Hypothalamus (tissue), 51 donors: ENCODE data around the gene DENND2A.
"Not testable (repeated sequence)": the region's sequence is repeated elsewhere in the genome, so short reads cannot be mapped to it uniquely, and the experiment has no call there.

Source experiments
- DNase-seq, 51 donors: peaks; one replicate each; lab custom pipeline; 2025; lab: John Stamatoyannopoulos, UW

The DENND2A gene

DNA sequence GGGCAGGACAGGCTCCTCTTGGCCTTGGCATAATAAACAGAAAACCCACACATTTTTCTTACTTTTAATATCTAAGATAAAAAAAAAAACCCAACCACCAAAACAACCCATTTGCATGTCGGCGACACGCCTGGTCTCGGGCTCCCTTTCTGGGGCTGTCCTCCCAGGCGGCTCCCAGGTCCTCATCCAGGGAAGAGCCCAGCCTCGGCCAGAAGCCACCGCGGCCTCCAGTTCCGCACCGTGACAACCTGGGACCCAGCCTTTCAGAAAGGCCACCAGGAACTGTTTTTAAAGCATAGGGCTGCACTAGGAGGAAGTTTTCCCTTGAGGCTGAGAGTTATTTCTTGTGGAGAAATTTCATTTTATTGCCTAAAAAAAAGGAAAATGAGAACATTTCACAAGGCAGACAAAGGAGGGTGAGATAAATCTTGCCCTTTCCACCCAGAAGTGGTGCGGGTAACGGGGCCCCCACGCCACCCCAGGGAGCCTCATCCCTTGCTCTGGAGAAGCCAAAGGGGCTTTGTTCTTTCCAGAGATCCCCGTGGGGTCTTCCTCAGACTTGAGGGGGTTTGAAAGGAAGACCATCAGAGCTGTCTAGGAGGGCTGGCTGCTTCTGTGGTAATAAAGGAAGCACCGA is 122.1 kb downstream of the DENND2A start:
- DNase-seq: no peak

GRCh38 chr7:140517546-140518369 is 122.9 kb downstream of the DENND2A start:
- peak in 50 of 51 donors; percentile 6 to 89 (median 67) for DNase-seq

DNA sequence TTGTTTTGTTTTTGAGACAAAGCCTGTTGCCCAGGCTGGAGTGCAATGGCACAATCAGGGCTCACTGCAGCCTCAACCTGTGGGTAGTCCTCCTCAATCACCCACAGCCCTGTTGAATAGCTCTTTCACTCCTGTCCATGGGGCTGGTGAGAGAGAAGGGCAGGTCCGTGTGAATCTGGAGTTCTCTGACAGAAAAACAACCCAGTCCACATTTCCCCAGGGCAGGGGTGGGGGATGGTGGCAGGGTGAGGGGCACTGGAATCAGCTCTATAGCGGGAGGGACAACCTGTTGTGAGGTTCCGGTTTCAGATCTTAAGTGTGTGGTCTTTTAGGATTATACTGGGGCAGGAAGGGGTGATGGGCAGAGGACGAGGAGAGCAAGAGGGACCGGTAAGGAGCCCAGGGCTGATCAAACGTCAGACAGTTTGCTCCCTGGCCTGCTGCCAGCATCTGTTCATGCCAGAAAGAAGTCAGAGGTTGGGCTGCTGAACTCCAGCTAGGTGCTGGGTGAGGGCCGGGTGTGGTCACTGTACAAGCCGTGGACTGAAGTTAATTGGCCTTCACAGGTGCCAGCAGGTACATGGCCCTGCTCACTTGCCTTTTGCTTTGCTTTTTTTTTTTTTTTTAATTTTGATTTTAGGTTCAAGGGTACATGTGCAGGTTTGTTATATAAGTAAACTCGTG is 128.2 kb downstream of the DENND2A start:
- DNase-seq: no peak

- no peak for DNase-seq
Measured at GRCh38 chr7:140509789-140510188, 130.8 kb downstream of the DENND2A start.

GRCh38 chr7:140507556-140507955 is 133.1 kb downstream of the DENND2A start:
- not testable (repeated sequence) for DNase-seq

- DNase-seq: peak in 8 of 51 donors; percentile 2 to 26 (median 6)
Measured at GRCh38 chr7:140506788-140507464, 133.7 kb downstream of the DENND2A start.

- no peak for DNase-seq
Measured at GRCh38 chr7:140501966-140502365, 138.6 kb downstream of the DENND2A start.

DNA sequence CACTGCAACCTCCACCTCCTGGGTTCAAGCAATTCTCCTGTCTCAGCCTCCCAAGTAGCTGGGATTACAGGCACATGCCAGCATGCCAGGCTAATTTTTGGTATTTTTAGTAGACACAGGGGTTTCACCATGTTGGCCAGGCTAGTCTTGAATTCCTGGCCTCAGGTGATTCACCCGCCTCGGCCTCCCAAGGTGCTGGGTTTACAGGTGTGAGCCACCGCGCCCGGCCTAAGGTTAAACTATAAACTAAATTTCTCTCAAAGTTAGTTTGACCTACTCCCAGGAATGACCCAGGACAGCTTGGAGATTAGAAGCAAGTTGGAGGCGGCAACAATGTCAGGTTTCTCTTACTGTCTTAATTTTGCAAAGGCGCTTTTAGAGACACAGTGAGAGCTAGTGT is 142.8 kb downstream of the DENND2A start:
- not testable (repeated sequence) for DNase-seq

- no peak for DNase-seq
Measured at GRCh38 chr7:140497241-140497769, 143.3 kb downstream of the DENND2A start.

DNA sequence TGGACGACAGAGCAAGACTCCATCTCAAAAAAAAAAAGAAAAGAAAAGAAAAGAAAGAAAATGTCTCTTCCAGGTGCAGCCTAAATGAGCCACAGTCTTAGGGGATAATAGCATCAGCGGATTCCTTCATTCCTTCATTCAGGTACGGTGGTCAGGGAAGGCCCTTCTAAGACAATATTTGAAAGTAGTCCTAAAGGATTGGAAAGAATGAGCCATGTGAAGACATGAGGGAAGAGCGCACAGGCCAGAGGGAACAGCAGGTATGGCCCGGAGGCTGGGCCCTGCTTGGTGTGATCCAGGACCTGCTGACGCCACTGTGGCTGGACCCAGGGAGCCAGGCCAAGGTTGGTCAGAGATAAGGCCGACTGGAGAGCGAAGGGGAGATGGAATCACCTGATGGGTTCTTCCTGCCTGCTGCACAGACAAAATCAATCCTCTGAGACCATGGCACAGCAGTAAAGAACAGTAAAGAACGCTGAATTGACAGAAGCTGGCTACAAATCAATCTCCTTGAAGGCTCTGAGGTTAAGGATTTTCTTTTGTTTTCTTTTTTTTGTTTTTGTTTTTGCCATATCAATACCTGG is 145.0 kb downstream of the DENND2A start:
- no peak for DNase-seq

DNA sequence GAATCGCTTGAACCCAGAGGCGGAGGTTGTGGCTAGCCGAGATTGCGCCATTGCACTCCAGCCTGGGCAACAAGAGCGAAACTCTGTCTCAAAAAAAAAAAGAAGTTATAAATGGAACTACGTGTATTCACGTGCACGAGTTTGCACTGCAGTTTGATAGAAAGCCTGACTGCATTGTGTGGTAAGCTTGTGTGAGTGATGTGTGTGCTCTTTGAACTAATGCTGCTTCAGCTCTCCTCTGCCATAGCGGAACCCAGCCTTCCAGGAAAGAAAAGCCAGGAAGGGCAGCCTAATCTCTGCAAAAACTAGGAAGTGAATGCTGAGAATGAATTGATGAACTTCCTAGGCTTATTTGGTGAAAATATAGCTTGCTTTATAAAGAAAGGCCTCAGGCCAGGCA is 145.7 kb downstream of the DENND2A start:
- DNase-seq: no peak

DNA sequence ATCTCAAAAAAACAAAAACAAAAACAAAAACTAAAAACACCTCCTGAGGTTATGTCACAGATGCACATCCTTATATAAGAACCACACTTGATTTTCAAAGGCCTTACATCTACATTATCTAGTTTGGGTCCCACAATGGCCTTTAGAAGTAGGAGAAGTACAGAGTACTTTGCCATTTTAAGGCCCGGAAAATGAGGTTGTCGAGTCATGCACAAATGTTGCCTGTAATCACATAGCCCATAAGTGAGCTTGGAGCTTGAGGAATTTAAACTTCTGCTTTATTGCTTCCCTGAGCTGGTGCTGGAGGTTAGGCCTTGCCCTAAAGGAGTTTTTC is 151.6 kb downstream of the DENND2A start:
- no peak for DNase-seq

DNA sequence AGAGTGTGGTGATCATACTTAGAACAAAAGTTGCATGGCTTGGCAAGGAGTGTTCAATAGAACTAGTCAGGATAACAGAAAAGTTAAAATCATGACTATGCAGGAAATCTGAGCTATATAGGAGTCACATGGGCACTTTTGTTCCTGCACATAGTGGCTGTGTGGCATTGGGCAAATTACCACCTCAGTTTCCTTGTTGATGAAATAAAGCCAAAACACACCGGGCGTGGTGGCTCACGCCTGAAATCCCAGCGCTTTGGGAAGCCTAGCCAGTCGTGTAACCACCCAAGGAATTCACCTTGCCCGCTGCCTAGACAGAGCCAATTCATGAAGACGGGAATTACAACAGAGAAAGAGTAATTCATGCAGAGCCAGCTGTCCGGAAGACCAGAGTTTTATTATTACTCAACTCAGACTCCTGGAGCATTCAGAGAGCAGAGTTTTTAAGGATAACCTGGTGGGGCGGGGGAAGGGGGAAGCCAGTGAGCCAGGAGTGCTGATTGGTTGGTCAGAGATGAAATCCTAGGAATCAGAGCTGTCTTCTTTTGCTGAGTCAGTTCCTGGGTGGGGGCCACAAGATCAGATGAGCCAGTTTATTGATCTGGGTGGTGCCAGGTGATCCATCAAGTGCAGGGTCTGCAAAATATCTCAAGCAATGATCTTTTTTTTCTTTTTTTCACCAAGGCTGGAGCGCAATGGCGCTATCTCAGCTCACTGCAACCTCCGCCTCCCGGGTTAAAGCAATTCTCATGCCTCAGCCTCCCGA is 154.9 kb downstream of the DENND2A start:
- DNase-seq: no peak

- DNase-seq: no peak
Measured at GRCh38 chr7:140484951-140485499, 155.6 kb downstream of the DENND2A start.

DNA sequence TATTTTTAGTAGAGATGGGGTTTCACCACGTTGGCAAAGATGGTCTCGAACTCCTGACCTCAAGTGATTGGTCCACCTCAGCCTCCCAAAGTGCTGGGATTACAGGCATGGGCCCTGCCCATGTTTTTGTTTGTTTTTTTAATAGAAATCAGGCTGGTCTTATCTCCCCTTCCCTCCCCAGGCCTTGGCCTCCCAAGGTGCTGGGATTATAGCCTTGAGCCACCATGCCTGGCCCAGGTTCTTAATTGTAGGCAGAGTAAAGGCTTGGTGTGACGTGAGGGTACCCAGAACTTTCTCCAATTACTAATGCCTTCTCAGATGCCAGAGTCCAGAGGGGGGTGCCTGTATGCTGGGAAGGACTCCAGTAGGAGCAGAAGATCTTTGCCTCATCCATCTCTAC is 156.1 kb downstream of the DENND2A start:
- no peak for DNase-seq

GRCh38 chr7:140479739-140480084 is 160.9 kb downstream of the DENND2A start:
- peak in 1 of 51 donors; percentile 29 for DNase-seq

GRCh38 chr7:140479062-140479738 is 161.4 kb downstream of the DENND2A start, which contains the start of gene MKRN1:
Gene MKRN1 (minus strand): TSS chr7:140479505. CDS start chr7:140479344, 161 bp downstream.
- DNase-seq: peak; percentile 23 to 97 (median 91)

DNA sequence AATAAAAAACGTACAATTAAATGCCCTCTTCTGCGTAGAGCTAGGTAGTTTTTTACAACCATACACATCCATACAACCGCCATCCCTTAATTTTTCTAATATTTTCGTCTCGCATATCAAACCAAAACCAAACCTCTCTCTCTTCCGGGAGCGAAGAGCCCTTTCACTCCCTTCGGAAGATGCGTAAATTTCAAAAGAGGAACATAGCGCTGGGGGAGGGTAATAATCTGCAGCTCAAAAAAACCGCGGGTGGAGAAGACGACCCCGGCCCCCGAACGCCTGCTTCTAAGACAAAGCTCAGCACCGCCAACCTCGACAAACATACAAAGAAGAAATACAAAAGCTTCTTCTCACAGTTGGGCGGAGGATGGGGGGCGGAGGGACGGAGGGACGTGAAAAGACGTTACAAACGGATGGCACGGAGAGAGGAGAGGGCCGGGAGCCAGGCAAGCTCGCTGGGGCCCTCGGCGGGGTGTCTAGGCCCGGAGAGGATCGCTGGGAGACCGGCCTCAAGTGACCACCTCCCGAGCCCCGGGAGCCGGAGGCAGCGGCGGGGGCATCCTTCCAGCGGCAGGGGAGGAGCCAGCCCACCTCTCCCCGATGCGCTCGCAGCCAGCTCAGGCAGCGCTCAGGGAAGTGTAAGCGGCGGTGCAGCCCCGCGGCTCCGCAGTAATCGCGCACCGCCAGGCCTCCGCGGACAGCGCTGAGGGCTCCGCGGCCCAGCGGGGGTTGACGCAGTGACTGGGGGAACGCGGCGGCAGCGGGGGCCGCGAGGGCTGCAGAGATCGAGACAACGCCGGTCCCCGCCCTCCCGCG is 162.2 kb downstream of the DENND2A start:
- peak in 35 of 51 donors; percentile 2 to 60 (median 32) for DNase-seq
